Mammary epithelial cell (primary cell): Measurements from ENCODE around the gene ASXL3.

Experiments
- CTCF ChIP-seq, 2 donors: IDR thresholded peaks in 1 of 2; conservative IDR thresholded peaks in 1 of 2; 2 replicates each; pipeline ENCODE4 v1.5.1; 2011 to 2012; ENCODE audit warnings: inconsistent platforms in 2 of 2, low read length in 2 of 2, mild to moderate bottlenecking in 2 of 2, control low read depth in 1 of 2, low read depth in 1 of 2; ENCODE audit not compliant: insufficient read depth in 1 of 2; ENCODE audit errors: extremely low read depth in 1 of 2
- EZH2 ChIP-seq: IDR thresholded peaks from 2 replicates; pipeline ENCODE4 v1.6.1; 2012; ENCODE audit warnings: low read length, inconsistent platforms, borderline replicate concordance

GRCh38 chr18:33588361-33588760 is 10.3 kb downstream of the ASXL3 start:
- TF ChIP-seq CTCF (conservative IDR thresholded peaks at IDR 0.05 in 1 of 2, IDR thresholded peaks at IDR 0.05 in 1 of 2; ENCODE audit: extremely low read depth in 1 of 2, insufficient read depth in 1 of 2, low read depth in 1 of 2, low read length in 2 of 2): no peak
- no peak for TF ChIP-seq EZH2
